Body of pancreas (tissue), 4 donors: ENCODE measurements around the gene EFCAB6. TPM values are rescaled to one million over a fixed set of nuclear protein-coding genes. Genes with fewer than 3 reads are reported as not detected.

Experiments used
- ATAC-seq: fragments of 150-250 bp; one replicate; pipeline ENCODE4 v1.9.1; 2016
- DNase-seq, 4 donors: peaks; one replicate each; pipeline ENCODE4 v3.0.0-alpha.2; 2019
- H3K27ac ChIP-seq, 4 donors: fragments of 200-600 bp; sonication (generic); 1 replicate in 3 of 4; 2 replicates in 1 of 4; pipeline versions ENCODE4 v1.5.1 to v1.6.1; 2016 to 2019; ENCODE audit warnings: mild to moderate bottlenecking in 1 of 4, mixed read lengths in 1 of 4, moderate library complexity in 1 of 4
- H3K27me3 ChIP-seq, 2 donors: fragments of 200-600 bp; sonication (generic); one replicate each; pipeline ENCODE4 v1.6.0; 2016; ENCODE audit warnings: mild to moderate bottlenecking in 1 of 2
- H3K36me3 ChIP-seq, 2 donors: fragments of 200-600 bp; sonication (generic); replicated peaks in 1 of 2; 2 replicates each; pipeline ENCODE4 v1.5.1; 2016; ENCODE audit warnings: low read depth in 2 of 2; ENCODE audit not compliant: insufficient read depth in 1 of 2
- H3K4me1 ChIP-seq: fragments of 200-600 bp; sonication (generic); one replicate; pipeline ENCODE4 v1.6.0; 2016
- H3K4me3 ChIP-seq, 2 donors: fragments of 200-600 bp; sonication (generic); 1 replicate in 1 of 2; 2 replicates in 1 of 2; pipeline ENCODE4 v1.5.1; 2016 to 2019
- H3K9me3 ChIP-seq, 3 donors: fragments of 200-600 bp; sonication (generic); 1 replicate in 2 of 3; 2 replicates in 1 of 3; pipeline ENCODE4 v1.5.1; 2016
- POLR2A ChIP-seq, 3 donors: fragments of 450-650 bp; IDR thresholded peaks; one replicate each; pipeline ENCODE4 v1.6.1; 2016; ENCODE audit warnings: antibody characterized with exemption in 3 of 3, mild to moderate bottlenecking in 2 of 3
- WGBS, 2 donors: methylation state at CpG; one replicate each; pipeline ENCODE4 v1.1.5; 2017; 5-methylcytosine and 5-hydroxymethylcytosine counted together
- intact Hi-C: fragments of 100-400 bp; cut with DNase I; formaldehyde crosslinking; loops from one replicate; pipeline ENCODE4 v1.15.1; 2023
- total RNA-seq, 2 donors: library from RNA; depleted of rRNA; stranded (reverse); fragments of >200 nt; gene quantifications; one replicate each; pipeline ENCODE4 v1.1.0, GENCODE V29; 2016
- TF ChIP-seq, protein P1 (sequence below), 7 experiments: fragments of 450-650 bp in 4 of 7; fragments of 200-600 bp in 3 of 7; sonication (generic) in 3 of 7; IDR thresholded peaks; one replicate each; pipeline ENCODE4 v1.5.1; 2016 to 2019; ENCODE audit warnings: antibody characterized with exemption in 7 of 7

EFCAB6 gene
- total RNA-seq, 2 donors from 2014 or later = 4.0 to 4.4 TPM

DNA sequence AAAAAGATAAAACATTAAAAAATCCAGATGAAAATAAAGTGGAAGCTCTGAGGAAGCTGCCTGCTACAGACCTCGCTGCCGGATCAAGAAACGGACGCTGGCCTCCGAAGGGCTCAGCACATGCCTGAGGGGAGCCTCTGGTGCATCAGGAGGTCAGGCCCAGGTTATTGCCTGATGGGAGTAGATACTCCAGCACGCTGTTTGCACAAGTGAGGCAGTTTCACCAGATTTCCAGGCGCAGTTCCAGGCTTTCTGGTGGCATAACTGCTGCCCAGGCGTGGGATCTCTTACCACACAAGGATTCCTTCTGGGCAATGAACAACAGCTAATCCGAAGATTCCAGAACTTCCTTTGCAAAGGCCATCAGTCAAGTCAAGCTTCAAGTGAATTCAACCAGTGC is 246.1 kb downstream of the EFCAB6 start:
- no peaks in the 10 kb centered on the region for H3K9me3 ChIP-seq
- 70 to 74% methylated on average over 8 to 9 of the region's 9 CpGs for WGBS, 2 donors
- no peaks in the 10 kb centered on the region for H3K4me1 ChIP-seq
- TF ChIP-seq POLR2A (IDR thresholded peaks at IDR 0.05) = no peak
- TF ChIP-seq, protein P1, sequence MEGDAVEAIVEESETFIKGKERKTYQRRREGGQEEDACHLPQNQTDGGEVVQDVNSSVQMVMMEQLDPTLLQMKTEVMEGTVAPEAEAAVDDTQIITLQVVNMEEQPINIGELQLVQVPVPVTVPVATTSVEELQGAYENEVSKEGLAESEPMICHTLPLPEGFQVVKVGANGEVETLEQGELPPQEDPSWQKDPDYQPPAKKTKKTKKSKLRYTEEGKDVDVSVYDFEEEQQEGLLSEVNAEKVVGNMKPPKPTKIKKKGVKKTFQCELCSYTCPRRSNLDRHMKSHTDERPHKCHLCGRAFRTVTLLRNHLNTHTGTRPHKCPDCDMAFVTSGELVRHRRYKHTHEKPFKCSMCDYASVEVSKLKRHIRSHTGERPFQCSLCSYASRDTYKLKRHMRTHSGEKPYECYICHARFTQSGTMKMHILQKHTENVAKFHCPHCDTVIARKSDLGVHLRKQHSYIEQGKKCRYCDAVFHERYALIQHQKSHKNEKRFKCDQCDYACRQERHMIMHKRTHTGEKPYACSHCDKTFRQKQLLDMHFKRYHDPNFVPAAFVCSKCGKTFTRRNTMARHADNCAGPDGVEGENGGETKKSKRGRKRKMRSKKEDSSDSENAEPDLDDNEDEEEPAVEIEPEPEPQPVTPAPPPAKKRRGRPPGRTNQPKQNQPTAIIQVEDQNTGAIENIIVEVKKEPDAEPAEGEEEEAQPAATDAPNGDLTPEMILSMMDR (IDR thresholded peaks at IDR 0.05) = no peak
- ATAC-seq = no peak
- no peak for DNase-seq
- no peak overlapping the region for H3K27ac ChIP-seq
- H3K27me3 ChIP-seq = no peaks in the 10 kb centered on the region
- H3K36me3 ChIP-seq = no peaks in the 10 kb centered on the region
- no peak overlapping the region for H3K4me3 ChIP-seq
- intact Hi-C loops = no loop called here

DNA sequence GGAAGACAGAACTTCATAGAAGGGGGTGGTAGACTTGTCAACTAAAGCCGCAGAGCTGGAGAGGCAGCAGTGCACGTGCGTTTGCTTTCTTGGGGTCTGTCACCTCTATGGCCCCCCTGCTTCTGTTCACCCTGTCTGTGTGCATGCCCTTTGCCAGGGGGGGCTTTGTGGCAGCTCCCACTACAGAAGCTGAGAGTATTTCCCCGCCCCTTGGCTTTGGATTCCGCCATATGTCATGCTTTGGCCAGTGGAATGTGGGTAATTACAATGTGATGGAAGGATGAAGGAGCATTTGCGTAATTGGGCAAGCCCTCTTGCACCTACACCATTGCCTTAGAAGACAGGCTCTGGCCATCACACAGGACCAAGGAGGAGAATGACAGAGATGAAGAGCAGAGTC is 247.2 kb downstream of the EFCAB6 start:
- WGBS, 2 donors = 91 to 92% methylated on average over 6 of the region's 6 CpGs
- intact Hi-C loops = no loop called here
- Histone ChIP-seq H3K4me3 (no peak overlapping the region), H3K27ac (no peak overlapping the region), H3K27me3 (no peaks in the 10 kb centered on the region), H3K9me3 (no peaks in the 10 kb centered on the region), H3K4me1 (no peaks in the 10 kb centered on the region), H3K36me3 (no peaks in the 10 kb centered on the region)
- DNase-seq (no peak), ATAC-seq (no peak)
- TF ChIP-seq, protein P1 (IDR thresholded peaks at IDR 0.05) = no peak
- no peak for TF ChIP-seq POLR2A (IDR thresholded peaks at IDR 0.05)

DNA sequence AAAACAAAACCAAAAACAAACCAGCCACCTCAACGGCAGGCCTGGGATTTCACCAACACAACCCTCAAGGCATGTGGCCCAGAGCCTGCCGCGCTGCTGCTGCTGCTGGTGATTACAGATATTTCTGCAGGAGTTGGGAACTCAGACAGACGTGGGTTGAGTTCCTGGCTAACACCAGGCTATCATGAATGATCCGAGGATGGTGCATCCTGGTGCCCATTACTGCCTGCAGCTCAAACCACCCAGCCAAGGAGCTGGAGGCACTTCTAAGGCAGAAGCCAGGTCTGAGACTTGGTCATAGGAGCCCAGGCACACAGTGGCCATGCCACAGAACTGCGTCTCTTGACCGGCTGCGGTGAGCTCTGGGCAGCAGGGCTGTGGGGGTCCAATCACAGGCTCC is 248.5 kb downstream of the EFCAB6 start:
- no peaks in the 10 kb centered on the region for H3K9me3 ChIP-seq
- H3K36me3 ChIP-seq = no peaks in the 10 kb centered on the region
- WGBS, 2 donors = 92 to 93% methylated on average over 5 to 8 of the region's 8 CpGs
- intact Hi-C loops = no loop called here
- DNase-seq (no peak), ATAC-seq (no peak)
- no peaks in the 10 kb centered on the region for H3K4me1 ChIP-seq
- TF ChIP-seq, protein P1 (IDR thresholded peaks at IDR 0.05) = no peak
- H3K4me3 ChIP-seq = no peak overlapping the region
- H3K27me3 ChIP-seq = no peaks in the 10 kb centered on the region
- no peak overlapping the region for H3K27ac ChIP-seq

DNA sequence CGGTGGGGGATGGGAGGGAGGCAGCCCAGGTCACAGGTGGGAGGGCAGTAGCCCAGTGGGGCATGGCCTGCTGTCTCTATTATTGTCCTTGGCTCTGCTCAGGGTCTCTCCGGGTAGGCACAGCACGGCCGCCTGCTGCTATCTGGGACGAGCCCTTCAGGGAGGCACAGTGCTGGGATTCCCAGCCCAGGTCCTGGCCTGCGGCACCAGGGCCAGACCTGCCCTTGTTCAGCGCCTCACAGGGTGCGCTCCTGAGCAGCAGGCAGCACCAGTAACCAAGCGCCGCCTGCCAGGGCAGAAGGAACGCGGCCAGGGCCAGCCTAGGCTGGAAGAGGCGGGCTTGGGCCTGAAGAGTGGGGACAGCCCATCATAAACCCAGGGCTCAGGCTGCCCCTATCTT is 249.3 kb downstream of the EFCAB6 start:
- DNase-seq (no peak), ATAC-seq (no peak)
- intact Hi-C loops = no loop called here
- no peaks in the 10 kb centered on the region for H3K9me3 ChIP-seq
- H3K27ac ChIP-seq = no peak overlapping the region
- TF ChIP-seq POLR2A (IDR thresholded peaks at IDR 0.05) = no peak
- no peaks in the 10 kb centered on the region for H3K4me1 ChIP-seq
- no peak overlapping the region for H3K4me3 ChIP-seq
- no peaks in the 10 kb centered on the region for H3K27me3 ChIP-seq
- 86% methylated on average over 13 of the region's 13 CpGs; no CpG with 5 or more reads in 1 of the 2 donors for WGBS, 2 donors
- H3K36me3 ChIP-seq = no peaks in the 10 kb centered on the region

DNA sequence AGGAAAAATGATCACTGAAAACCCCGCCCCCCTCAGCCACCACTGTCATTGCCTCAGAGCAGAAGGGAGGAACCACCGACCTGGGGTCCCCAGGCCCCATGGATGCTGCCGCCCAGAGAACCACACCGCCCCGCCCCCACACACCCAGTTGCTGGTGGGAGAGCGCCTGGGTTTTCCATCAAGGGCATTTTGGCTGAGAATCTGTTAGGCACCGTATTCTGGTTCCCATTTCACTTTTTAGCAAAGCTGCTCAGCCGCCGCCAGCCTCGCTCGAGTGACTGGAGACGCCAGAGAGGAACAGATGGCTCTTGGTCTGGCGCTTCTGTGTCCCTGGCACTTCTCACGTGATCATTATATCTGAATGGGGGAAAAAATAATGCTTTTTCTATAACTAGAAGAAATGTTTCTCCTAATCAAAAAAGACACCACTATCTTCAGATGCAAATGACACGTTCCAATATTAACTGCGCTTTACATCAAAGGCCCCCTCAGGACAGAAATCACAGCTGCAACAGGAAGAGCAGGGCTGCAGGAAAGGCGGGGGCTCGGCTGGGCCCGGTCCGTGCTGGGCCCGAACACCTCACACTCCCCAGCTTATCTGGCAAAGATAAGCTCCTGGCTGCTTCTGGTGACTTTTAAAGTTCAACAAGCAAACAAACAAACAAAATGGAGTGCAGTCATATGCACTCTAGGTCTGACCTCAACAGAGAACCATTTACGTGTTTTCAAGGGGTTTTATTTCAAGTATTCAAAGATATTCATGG is 250.5 kb downstream of the EFCAB6 start:
- no peak for ATAC-seq
- 60 to 63% methylated on average over 22 of the region's 22 CpGs for WGBS, 2 donors
- H3K4me1 ChIP-seq = no peaks in the 10 kb centered on the region
- H3K4me3 ChIP-seq = no peak overlapping the region
- no peaks in the 10 kb centered on the region for H3K9me3 ChIP-seq
- DNase-seq = no peak
- TF ChIP-seq, protein P1 (IDR thresholded peaks at IDR 0.05) = no peak
- TF ChIP-seq POLR2A (IDR thresholded peaks at IDR 0.05) = no peak
- intact Hi-C loops = no loop called here
- no peak overlapping the region for H3K27ac ChIP-seq
- no peaks in the 10 kb centered on the region for H3K27me3 ChIP-seq
- no peaks in the 10 kb centered on the region for H3K36me3 ChIP-seq
